GM12878 (cell line): ENCODE measurements around the gene DOCK9. TPM values are rescaled to one million over a fixed set of nuclear protein-coding genes. Genes with fewer than 3 reads are reported as not detected.

Experiments
- ATAC-seq: fragments of 200-7000 bp; cut with Tn5 transposase; 3 replicates; pipeline ENCODE4 v1.9.1; 2020; ENCODE audit warnings: mild to moderate bottlenecking, moderate library complexity
- BruUV-seq: library from RNA; stranded (reverse); fragments of 400-500 nt; replicated peaks from 2 replicates; lab custom pipeline; 2021; lab: Mats Ljungman, UMichigan
- CTCF ChIA-PET: fragments of 300-600 bp; sonication (Branson Sonifier 250); formaldehyde crosslinking; extraction: SDS; loops from one replicate; lab custom pipeline; 2021; ENCODE audit warnings: inconsistent platforms; lab: Yijun Ruan, JAX
- POLR2A ChIA-PET: fragments of 350-600 bp; formaldehyde crosslinking; extraction: SDS; loops from one replicate; lab custom pipeline; 2021; ENCODE audit warnings: inconsistent platforms; lab: Charles Lee
- RAD21 ChIA-PET: fragments of 300-600 bp; sonication (Branson Sonifier 250); formaldehyde crosslinking; loops from one replicate; lab custom pipeline; 2023; ENCODE audit warnings: antibody characterized with exemption; ENCODE audit not compliant: unreplicated experiment; lab: Charles Lee
- SMC1A ChIA-PET: fragments of 300-600 bp; sonication (Branson Sonifier 250); formaldehyde crosslinking; loops from one replicate; lab custom pipeline; 2023; ENCODE audit not compliant: unreplicated experiment, uncharacterized antibody; lab: Charles Lee
- DNase-seq: peaks from one replicate; pipeline ENCODE4 v3.0.0-alpha.2; 2011; ENCODE audit warnings: low read depth, low spot score
- FAIRE-seq: peaks from 3 replicates; lab custom pipeline; 2011; peaks lifted over from hg19 to GRCh38; lab: Jason Lieb, UNC
- H2AFZ ChIP-seq: 2 replicates; pipeline ENCODE4 v1.6.0; 2011; ENCODE audit warnings: low read depth, low read length, control low read depth; ENCODE audit not compliant: control insufficient read depth
- H3K27ac ChIP-seq: 2 replicates; pipeline ENCODE4 v1.5.1; 2011; ENCODE audit warnings: control low read depth; ENCODE audit not compliant: control insufficient read depth, insufficient read depth
- H3K27me3 ChIP-seq, 2 experiments: replicated peaks in 1 of 2; 2 replicates each; pipeline versions ENCODE4 v1.6.0 to v1.6.1; 2011; ENCODE audit warnings: low read length in 1 of 2; ENCODE audit not compliant: control insufficient read depth in 2 of 2, insufficient read depth in 2 of 2
- H3K36me3 ChIP-seq, 2 experiments: 2 replicates each; pipeline ENCODE4 v1.5.1; 2011; ENCODE audit warnings: low read length in 1 of 2; ENCODE audit not compliant: control insufficient read depth in 2 of 2, insufficient read depth in 2 of 2
- H3K4me1 ChIP-seq: 2 replicates; pipeline ENCODE4 v1.6.1; 2011; ENCODE audit warnings: mild to moderate bottlenecking, low read length, moderate library complexity, mixed read lengths; ENCODE audit not compliant: control insufficient read depth, insufficient read depth
- H3K4me2 ChIP-seq: 2 replicates; pipeline ENCODE4 v1.6.0; 2011; ENCODE audit warnings: control low read depth; ENCODE audit not compliant: control insufficient read depth, insufficient read depth
- H3K4me3 ChIP-seq: fragments of 200-600 bp; sonication (generic); 2 replicates; pipeline ENCODE4 v1.5.1; 2016
- H3K79me2 ChIP-seq: 2 replicates; pipeline ENCODE4 v1.6.0; 2011; ENCODE audit warnings: low read length; ENCODE audit not compliant: control insufficient read depth, insufficient read depth
- H3K9ac ChIP-seq: 2 replicates; pipeline ENCODE4 v1.8.0; 2011; ENCODE audit warnings: low read length, control low read depth, mixed read lengths; ENCODE audit not compliant: control insufficient read depth, insufficient read depth
- H3K9me3 ChIP-seq: replicated peaks from 3 replicates; pipeline ENCODE4 v1.5.1; 2011; ENCODE audit warnings: mild to moderate bottlenecking, low read length; ENCODE audit not compliant: control insufficient read depth, insufficient read depth
- H4K20me1 ChIP-seq: 2 replicates; pipeline ENCODE4 v1.6.0; 2011; ENCODE audit not compliant: control insufficient read depth, insufficient read depth
- BRCA1 ChIP-seq: IDR thresholded peaks from 2 replicates; pipeline ENCODE4 v1.6.1; 2011; ENCODE audit warnings: low read depth, low read length, improper control_type of control experiment
- EP300 ChIP-seq, 2 experiments: fragments of 150-350 bp in 1 of 2; IDR thresholded peaks; 2 replicates each; pipeline ENCODE4 v1.6.1; 2011 to 2012; ENCODE audit warnings: low read depth in 2 of 2, low read length in 2 of 2, borderline replicate concordance in 1 of 2, improper control_type of control experiment in 1 of 2, inconsistent platforms in 1 of 2; ENCODE audit not compliant: control insufficient read depth in 1 of 2
- ESRRA ChIP-seq: IDR thresholded peaks from 2 replicates; pipeline ENCODE4 v1.6.1; 2012; ENCODE audit warnings: mild to moderate bottlenecking, low read length, improper control_type of control experiment
- HCFC1 ChIP-seq: fragments of 150-350 bp; IDR thresholded peaks from 2 replicates; pipeline ENCODE4 v1.6.1; 2014; ENCODE audit warnings: low read length
- NFYB ChIP-seq: IDR thresholded peaks from 2 replicates; pipeline ENCODE4 v1.6.1; 2011; ENCODE audit warnings: low read depth, mild to moderate bottlenecking, low read length, improper control_type of control experiment, moderate library complexity; ENCODE audit not compliant: insufficient read depth
- TAF1 ChIP-seq: IDR thresholded peaks from 2 replicates; pipeline ENCODE4 v1.6.1; 2011; ENCODE audit warnings: mild to moderate bottlenecking, low read depth, low read length, borderline replicate concordance
- WGBS: methylation state at CpG from one replicate; pipeline ENCODE4 v1.1.6; 2016; ENCODE audit warnings: low lambda C conversion rate; ENCODE audit not compliant: insufficient replicate concordance, insufficient coverage; ENCODE audit errors: missing lambda C conversion rate; 5-methylcytosine and 5-hydroxymethylcytosine counted together
- in situ Hi-C: fragments of 300-500 bp; cut with MboI; formaldehyde crosslinking; loops from 9 replicates; pipeline ENCODE4 v1.14.3; 2018; ENCODE audit warnings: mixed read lengths
- intact Hi-C: fragments of 100-400 bp; cut with micrococcal nuclease; formaldehyde crosslinking; loops from one replicate; pipeline ENCODE4 v1.14.2; 2022; ENCODE audit not compliant: unreplicated experiment
- polyA plus RNA-seq, 11 experiments: library from polyadenylated mRNA; depleted of rRNA in 4 of 11; unstranded in 6 of 11; stranded (reverse) in 5 of 11; fragments of >200 nt; fragmentation: Nextera tagmentation in 4 of 11; fragmentation: Illumina TruSeq in 1 of 11; extraction: Ambion mirVana in 4 of 11; extraction: Trizol in 1 of 11; gene quantifications; 1 replicate in 1 of 11; 2 replicates in 10 of 11; pipeline versions ENCODE4 v1.2.1 to v1.2.3, GENCODE V29; 2011 to 2016; ENCODE audit warnings: inconsistent platforms in 2 of 11, missing spikeins in 2 of 11, low read depth in 1 of 11
- total RNA-seq, 4 experiments: library from RNA; depleted of rRNA in 3 of 4; stranded (reverse); fragments of >200 nt in 3 of 4; fragmentation: Illumina TruSeq in 1 of 4; extraction: Trizol in 1 of 4; gene quantifications; 2 replicates each; pipeline versions ENCODE4 v1.2.1 to v1.2.3, GENCODE V29; 2013 to 2021
- TF ChIP-seq, protein P1 (sequence below), 3 experiments: IDR thresholded peaks in 2 of 3; conservative IDR thresholded peaks in 1 of 3; 2 replicates each; pipeline ENCODE4 v1.5.1; 2011; ENCODE audit warnings: low read depth in 3 of 3, low read length in 3 of 3, mild to moderate bottlenecking in 3 of 3, control low read depth in 2 of 3, moderate library complexity in 2 of 3, inconsistent platforms in 1 of 3, mixed read lengths in 1 of 3; ENCODE audit not compliant: control insufficient read depth in 2 of 3, insufficient read depth in 1 of 3; ENCODE audit errors: extremely low read depth in 1 of 3
- TF ChIP-seq, protein P2 (sequence below): IDR thresholded peaks from 2 replicates; pipeline ENCODE4 v1.6.1; 2012; ENCODE audit warnings: mild to moderate bottlenecking, low read depth, low read length
- TF ChIP-seq, protein P3 (sequence below): fragments of 450-650 bp; IDR thresholded peaks from 2 replicates; pipeline ENCODE4 v1.6.1; 2017; ENCODE audit warnings: mild to moderate bottlenecking, low read depth, inconsistent platforms; ENCODE audit not compliant: poor library complexity, severe bottlenecking

DOCK9 gene
- total and polyA plus RNA-seq, 10 of the 15 experiments (the other 5 are each of a cell fraction or from before 2014, with no cell fraction given), result 0.09 to 2.9 (median 0.74) TPM

DNA sequence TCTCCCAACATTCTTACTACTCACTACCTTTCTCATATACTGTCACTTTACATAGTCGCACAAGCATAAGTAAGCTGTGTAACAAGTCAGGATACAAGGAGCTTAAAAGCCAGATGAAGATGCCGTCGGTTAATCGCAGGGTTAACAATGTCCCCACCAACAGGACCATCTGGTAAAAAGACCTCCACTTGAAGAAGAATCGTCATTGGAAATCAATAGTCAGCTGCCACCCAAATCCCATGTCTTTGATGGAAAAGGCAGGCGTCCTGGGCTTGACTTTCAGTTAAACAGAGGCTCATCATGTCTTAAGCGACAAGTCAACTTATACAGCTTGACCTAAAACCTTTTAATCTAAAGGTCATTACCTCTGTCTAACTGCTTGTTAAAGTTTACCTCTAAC lies 27.2 kb downstream of the DOCK9 start:
- H4K20me1 ChIP-seq, result no peaks in the 10 kb centered on the region
- POLR2A ChIA-PET, result no interaction called here
- no peaks in the 10 kb centered on the region for H3K79me2 ChIP-seq
- H3K9ac ChIP-seq, result no peak overlapping the region
- RAD21 ChIA-PET, result no interaction called here
- no peak overlapping the region for H3K4me3 ChIP-seq
- BruUV-seq, result no TSS peak
- FAIRE-seq (no peak), ATAC-seq (no peak), DNase-seq (no peak)
- H3K36me3 ChIP-seq, result no peaks in the 10 kb centered on the region
- intact Hi-C loops, result no loop called here
- CTCF ChIA-PET, result no interaction called here
- H3K4me1 ChIP-seq, result no peaks in the 10 kb centered on the region
- no peaks in the 10 kb centered on the region for H3K27me3 ChIP-seq
- SMC1A ChIA-PET, result interaction anchor here (1.1 kb wide), 1 partner anchor 31 kb away, joined by 3 read pairs; no protein-coding TSS in a partner anchor
- no peaks in the 10 kb centered on the region; the same call in 2 of the 3 replicates for H3K9me3 ChIP-seq
- TF ChIP-seq HCFC1, result no peak
- TF ChIP-seq, protein P1, sequence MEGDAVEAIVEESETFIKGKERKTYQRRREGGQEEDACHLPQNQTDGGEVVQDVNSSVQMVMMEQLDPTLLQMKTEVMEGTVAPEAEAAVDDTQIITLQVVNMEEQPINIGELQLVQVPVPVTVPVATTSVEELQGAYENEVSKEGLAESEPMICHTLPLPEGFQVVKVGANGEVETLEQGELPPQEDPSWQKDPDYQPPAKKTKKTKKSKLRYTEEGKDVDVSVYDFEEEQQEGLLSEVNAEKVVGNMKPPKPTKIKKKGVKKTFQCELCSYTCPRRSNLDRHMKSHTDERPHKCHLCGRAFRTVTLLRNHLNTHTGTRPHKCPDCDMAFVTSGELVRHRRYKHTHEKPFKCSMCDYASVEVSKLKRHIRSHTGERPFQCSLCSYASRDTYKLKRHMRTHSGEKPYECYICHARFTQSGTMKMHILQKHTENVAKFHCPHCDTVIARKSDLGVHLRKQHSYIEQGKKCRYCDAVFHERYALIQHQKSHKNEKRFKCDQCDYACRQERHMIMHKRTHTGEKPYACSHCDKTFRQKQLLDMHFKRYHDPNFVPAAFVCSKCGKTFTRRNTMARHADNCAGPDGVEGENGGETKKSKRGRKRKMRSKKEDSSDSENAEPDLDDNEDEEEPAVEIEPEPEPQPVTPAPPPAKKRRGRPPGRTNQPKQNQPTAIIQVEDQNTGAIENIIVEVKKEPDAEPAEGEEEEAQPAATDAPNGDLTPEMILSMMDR (IDR thresholded peaks at IDR 0.05 in 2 of 3, conservative IDR thresholded peaks at IDR 0.05 in 1 of 3; ENCODE audit: control insufficient read depth in 2 of 3, extremely low read depth in 1 of 3, insufficient read depth in 1 of 3, low read depth in 3 of 3, low read length in 3 of 3), result no peak
- TF ChIP-seq, protein P2, sequence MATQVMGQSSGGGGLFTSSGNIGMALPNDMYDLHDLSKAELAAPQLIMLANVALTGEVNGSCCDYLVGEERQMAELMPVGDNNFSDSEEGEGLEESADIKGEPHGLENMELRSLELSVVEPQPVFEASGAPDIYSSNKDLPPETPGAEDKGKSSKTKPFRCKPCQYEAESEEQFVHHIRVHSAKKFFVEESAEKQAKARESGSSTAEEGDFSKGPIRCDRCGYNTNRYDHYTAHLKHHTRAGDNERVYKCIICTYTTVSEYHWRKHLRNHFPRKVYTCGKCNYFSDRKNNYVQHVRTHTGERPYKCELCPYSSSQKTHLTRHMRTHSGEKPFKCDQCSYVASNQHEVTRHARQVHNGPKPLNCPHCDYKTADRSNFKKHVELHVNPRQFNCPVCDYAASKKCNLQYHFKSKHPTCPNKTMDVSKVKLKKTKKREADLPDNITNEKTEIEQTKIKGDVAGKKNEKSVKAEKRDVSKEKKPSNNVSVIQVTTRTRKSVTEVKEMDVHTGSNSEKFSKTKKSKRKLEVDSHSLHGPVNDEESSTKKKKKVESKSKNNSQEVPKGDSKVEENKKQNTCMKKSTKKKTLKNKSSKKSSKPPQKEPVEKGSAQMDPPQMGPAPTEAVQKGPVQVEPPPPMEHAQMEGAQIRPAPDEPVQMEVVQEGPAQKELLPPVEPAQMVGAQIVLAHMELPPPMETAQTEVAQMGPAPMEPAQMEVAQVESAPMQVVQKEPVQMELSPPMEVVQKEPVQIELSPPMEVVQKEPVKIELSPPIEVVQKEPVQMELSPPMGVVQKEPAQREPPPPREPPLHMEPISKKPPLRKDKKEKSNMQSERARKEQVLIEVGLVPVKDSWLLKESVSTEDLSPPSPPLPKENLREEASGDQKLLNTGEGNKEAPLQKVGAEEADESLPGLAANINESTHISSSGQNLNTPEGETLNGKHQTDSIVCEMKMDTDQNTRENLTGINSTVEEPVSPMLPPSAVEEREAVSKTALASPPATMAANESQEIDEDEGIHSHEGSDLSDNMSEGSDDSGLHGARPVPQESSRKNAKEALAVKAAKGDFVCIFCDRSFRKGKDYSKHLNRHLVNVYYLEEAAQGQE, result no peak
- TF ChIP-seq NFYB, result no peak
- no peak for TF ChIP-seq EP300 (IDR thresholded peaks at IDR 0.05; ENCODE audit: borderline replicate concordance in 1 of 2, control insufficient read depth in 1 of 2, low read depth in 2 of 2, low read length in 2 of 2)
- TF ChIP-seq TAF1, result no peak
- TF ChIP-seq, protein P3, sequence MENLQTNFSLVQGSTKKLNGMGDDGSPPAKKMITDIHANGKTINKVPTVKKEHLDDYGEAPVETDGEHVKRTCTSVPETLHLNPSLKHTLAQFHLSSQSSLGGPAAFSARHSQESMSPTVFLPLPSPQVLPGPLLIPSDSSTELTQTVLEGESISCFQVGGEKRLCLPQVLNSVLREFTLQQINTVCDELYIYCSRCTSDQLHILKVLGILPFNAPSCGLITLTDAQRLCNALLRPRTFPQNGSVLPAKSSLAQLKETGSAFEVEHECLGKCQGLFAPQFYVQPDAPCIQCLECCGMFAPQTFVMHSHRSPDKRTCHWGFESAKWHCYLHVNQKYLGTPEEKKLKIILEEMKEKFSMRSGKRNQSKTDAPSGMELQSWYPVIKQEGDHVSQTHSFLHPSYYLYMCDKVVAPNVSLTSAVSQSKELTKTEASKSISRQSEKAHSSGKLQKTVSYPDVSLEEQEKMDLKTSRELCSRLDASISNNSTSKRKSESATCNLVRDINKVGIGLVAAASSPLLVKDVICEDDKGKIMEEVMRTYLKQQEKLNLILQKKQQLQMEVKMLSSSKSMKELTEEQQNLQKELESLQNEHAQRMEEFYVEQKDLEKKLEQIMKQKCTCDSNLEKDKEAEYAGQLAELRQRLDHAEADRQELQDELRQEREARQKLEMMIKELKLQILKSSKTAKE, result no peak
- no peak for TF ChIP-seq ESRRA
- no peak for TF ChIP-seq BRCA1
- no peak overlapping the region for H3K4me2 ChIP-seq
- WGBS, result 76% methylated on average over 7 of the region's 7 CpGs
- H2AFZ ChIP-seq, result no peak overlapping the region
- in situ Hi-C loops, result no loop called here
- no peak overlapping the region for H3K27ac ChIP-seq
